Loucy (cell line): ENCODE data around the gene LMBRD2.
A peak's percentile ranks its signal among the peaks of the same experiment; 100 is the strongest.

ENCODE experiments used
- H2AFZ ChIP-seq: fragments of 200-600 bp; sonication (generic); 2 replicates; pipeline ENCODE4 v1.6.0; 2016; ENCODE audit warnings: antibody characterized with exemption, mild to moderate bottlenecking, low read length, moderate library complexity
- H3F3A ChIP-seq: fragments of 200-600 bp; 2 replicates; pipeline ENCODE4 v1.6.0; 2016; ENCODE audit warnings: antibody characterized with exemption, low read depth, mild to moderate bottlenecking
- H3K27me3 ChIP-seq: fragments of 200-600 bp; sonication (generic); 2 replicates; pipeline ENCODE4 v1.6.1; 2014; ENCODE audit warnings: low read length, mild to moderate bottlenecking; ENCODE audit not compliant: insufficient read depth, poor library complexity, severe bottlenecking
- H3K36me3 ChIP-seq: fragments of 200-600 bp; sonication (generic); 2 replicates; pipeline ENCODE4 v1.6.1; 2016; ENCODE audit warnings: low read length; ENCODE audit not compliant: insufficient read depth
- H3K4me1 ChIP-seq: fragments of 200-600 bp; sonication (generic); 2 replicates; pipeline ENCODE4 v1.5.1; 2014; ENCODE audit warnings: low read length, mild to moderate bottlenecking; ENCODE audit not compliant: insufficient read depth, poor library complexity, severe bottlenecking
- H3K4me2 ChIP-seq: fragments of 200-600 bp; sonication (generic); 2 replicates; pipeline ENCODE4 v1.6.0; 2014; ENCODE audit warnings: antibody characterized with exemption, low read length, low read depth, mild to moderate bottlenecking; ENCODE audit not compliant: poor library complexity, severe bottlenecking
- H3K4me3 ChIP-seq: fragments of 200-600 bp; sonication (generic); 2 replicates; pipeline ENCODE4 v1.5.1; 2014; ENCODE audit warnings: low read length, mild to moderate bottlenecking, mixed read lengths; ENCODE audit not compliant: poor library complexity, severe bottlenecking
- H3K79me2 ChIP-seq: fragments of 200-600 bp; sonication (generic); 2 replicates; pipeline ENCODE4 v1.6.1; 2014; ENCODE audit warnings: low read length; ENCODE audit not compliant: insufficient read depth
- H3K9ac ChIP-seq: fragments of 200-600 bp; sonication (generic); 2 replicates; pipeline ENCODE4 v1.6.0; 2014; ENCODE audit warnings: mild to moderate bottlenecking, low read depth, low read length, moderate library complexity; ENCODE audit not compliant: poor library complexity, severe bottlenecking
- H3K9me2 ChIP-seq: fragments of 200-600 bp; sonication (generic); replicated peaks from 2 replicates; pipeline ENCODE4 v1.6.1; 2016; ENCODE audit warnings: low read depth, low read length, mixed read lengths
- H3K9me3 ChIP-seq: fragments of 200-600 bp; sonication (generic); 2 replicates; pipeline ENCODE4 v1.6.1; 2014; ENCODE audit warnings: mild to moderate bottlenecking, antibody characterized with exemption, low read length, low read depth; ENCODE audit not compliant: insufficient read depth
- H4K20me1 ChIP-seq: fragments of 200-600 bp; sonication (generic); 2 replicates; pipeline ENCODE4 v1.6.0; 2014; ENCODE audit warnings: antibody characterized with exemption, low read length, mild to moderate bottlenecking; ENCODE audit not compliant: insufficient read depth, poor library complexity, severe bottlenecking
- EZH2phosphoT487 ChIP-seq: fragments of 200-600 bp; IDR thresholded peaks from 2 replicates; pipeline ENCODE4 v1.6.1; 2018; ENCODE audit warnings: antibody characterized with exemption, mild to moderate bottlenecking, moderate library complexity, borderline replicate concordance
- TF ChIP-seq, protein P1 (sequence below): fragments of 200-600 bp; sonication (generic); conservative IDR thresholded peaks from 2 replicates; pipeline ENCODE4 v1.5.1; 2014; ENCODE audit warnings: mild to moderate bottlenecking, antibody characterized with exemption, low read length

The LMBRD2 gene

DNA sequence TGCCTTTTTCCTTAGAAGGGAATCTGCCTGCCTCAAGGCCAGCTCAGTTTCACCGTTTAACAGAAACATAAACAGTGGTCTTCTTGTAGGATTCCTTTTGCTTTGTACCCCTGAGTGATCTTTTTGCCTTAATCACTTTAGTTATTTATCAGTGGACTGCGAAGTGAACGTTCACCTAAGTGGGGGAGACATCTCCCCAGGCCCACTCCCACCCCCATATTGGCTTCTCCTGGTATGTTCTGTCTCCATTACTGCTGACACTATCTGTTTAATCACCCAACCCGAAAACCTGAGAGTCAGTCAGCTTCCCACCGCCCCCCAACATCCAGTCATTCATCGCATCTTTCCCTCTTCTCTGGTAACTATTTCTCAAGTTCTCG lies 1.6 kb upstream of the LMBRD2 start:
- H3K9me2 ChIP-seq = no peaks in the 10 kb centered on the region
- H3K4me2 ChIP-seq = peak overlapping the region; percentile 91
- peak overlapping the region; percentile 88 for H3K9ac ChIP-seq
- peaks cover 74% of the 10 kb centered on the region for H3K79me2 ChIP-seq
- peak overlapping the region; percentile 85 for H3K4me3 ChIP-seq
- H3K4me1 ChIP-seq = peaks cover 55% of the 10 kb centered on the region
- H2AFZ ChIP-seq = no peak overlapping the region
- no peaks in the 10 kb centered on the region for H3K27me3 ChIP-seq
- peaks cover 3% of the 10 kb centered on the region; the same call in 1 of the 2 replicates for H3K36me3 ChIP-seq
- H3K9me3 ChIP-seq = no peaks in the 10 kb centered on the region
- H3F3A ChIP-seq = no peaks in the 10 kb centered on the region
- H4K20me1 ChIP-seq = peaks cover 32% of the 10 kb centered on the region
- no peak for TF ChIP-seq EZH2phosphoT487
- TF ChIP-seq, protein P1, sequence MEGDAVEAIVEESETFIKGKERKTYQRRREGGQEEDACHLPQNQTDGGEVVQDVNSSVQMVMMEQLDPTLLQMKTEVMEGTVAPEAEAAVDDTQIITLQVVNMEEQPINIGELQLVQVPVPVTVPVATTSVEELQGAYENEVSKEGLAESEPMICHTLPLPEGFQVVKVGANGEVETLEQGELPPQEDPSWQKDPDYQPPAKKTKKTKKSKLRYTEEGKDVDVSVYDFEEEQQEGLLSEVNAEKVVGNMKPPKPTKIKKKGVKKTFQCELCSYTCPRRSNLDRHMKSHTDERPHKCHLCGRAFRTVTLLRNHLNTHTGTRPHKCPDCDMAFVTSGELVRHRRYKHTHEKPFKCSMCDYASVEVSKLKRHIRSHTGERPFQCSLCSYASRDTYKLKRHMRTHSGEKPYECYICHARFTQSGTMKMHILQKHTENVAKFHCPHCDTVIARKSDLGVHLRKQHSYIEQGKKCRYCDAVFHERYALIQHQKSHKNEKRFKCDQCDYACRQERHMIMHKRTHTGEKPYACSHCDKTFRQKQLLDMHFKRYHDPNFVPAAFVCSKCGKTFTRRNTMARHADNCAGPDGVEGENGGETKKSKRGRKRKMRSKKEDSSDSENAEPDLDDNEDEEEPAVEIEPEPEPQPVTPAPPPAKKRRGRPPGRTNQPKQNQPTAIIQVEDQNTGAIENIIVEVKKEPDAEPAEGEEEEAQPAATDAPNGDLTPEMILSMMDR = no peak

DNA sequence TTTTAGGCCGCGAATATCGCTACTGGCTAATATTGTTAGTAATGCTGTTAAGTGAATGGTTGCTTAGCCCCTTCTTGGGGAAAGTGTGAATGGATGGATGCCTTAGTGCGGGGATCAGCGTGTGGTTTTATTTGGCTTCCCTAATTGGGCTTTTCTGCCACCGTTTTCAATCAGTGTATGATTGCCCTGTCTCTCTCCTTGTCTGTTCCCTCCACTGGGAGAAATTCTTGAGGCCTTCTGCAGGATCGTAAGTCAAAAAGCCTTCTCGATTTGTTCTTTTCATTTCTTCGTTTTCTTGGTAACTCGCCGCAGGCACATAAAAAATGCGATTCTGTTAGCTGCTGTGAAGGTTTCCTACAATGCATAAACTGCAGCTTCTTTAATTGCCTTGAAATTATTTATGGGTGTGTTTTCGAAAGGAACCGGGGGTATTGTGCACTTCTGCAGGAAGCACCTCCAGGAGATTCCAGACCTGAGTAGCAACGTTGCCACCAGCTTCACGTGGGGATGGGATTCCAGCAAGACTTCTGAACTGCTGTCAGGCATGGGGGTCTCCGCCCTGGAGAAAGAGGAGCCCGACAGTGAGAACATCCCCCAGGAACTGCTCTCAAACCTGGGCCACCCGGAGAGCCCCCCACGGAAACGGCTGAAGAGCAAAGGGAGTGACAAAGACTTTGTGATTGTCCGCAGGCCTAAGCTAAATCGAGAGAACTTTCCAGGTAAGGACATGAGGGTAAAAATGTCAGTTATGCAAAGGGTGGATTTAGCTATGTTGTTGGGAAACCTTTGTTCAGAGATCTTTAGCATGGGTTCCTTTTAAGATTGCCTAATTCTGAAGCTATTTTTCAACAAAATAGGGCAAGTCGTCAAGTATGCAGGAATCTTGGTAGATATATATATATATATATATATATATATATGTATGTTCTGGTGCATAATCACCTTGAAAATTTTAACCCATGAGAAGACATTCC lies 924 bp upstream of the LMBRD2 start:
- H3K27me3 ChIP-seq = no peaks in the 10 kb centered on the region
- peaks cover 51% of the 10 kb centered on the region for H3K4me1 ChIP-seq
- H3K4me2 ChIP-seq = peak overlapping the region; percentile 91
- no peaks in the 10 kb centered on the region for H3F3A ChIP-seq
- TF ChIP-seq, protein P1 = no peak
- TF ChIP-seq EZH2phosphoT487 = no peak
- H3K9me2 ChIP-seq = no peaks in the 10 kb centered on the region
- H3K9ac ChIP-seq = peak overlapping the region; percentile 88
- H3K79me2 ChIP-seq = peaks cover 71% of the 10 kb centered on the region
- peaks cover 3% of the 10 kb centered on the region; the same call in 1 of the 2 replicates for H3K36me3 ChIP-seq
- H4K20me1 ChIP-seq = peaks cover 25% of the 10 kb centered on the region
- H3K9me3 ChIP-seq = no peaks in the 10 kb centered on the region
- peak overlapping the region; percentile 85 for H3K4me3 ChIP-seq
- H2AFZ ChIP-seq = peak overlapping the region; percentile 88

DNA sequence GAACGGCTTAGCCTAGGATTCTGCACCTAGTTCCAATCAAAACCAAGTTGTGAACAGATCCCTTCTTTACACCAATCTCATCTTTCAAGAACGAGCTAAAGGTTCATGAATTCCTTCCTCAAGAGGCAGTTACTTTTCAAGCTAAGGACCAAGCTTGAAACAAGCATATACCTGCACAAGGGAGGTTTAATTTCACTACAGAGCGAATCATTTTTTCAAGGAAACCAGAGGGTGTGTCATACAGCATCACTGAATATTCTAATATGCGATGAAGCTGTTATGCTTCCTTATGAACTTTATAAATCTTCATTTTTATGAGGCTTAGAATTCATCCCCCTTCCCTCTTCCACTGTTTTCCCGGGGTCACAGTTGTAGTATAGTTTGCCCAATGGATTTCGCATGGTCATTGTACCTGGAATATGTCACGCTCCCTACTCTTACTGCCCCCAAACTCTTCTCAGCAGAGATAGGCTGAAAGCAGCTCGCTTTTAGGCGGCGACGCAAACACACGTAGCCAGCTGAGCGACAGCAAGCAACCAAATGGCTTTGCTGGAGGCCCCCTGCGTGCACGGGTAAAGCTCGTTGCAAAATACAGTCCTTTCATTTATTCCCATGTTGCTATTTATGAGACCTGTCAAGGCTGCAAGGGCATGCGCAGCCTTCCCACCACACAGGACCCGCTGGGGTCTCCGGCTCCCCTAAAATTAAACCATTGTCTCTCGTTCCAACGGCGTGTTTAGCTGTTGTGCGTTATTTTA lies 832 bp downstream of the LMBRD2 start:
- peak overlapping the region; percentile 84 for H2AFZ ChIP-seq

More for the DNA sequence above, 832 bp downstream of the LMBRD2 start:
- H3K9ac ChIP-seq = peak overlapping the region; percentile 82
- no peaks in the 10 kb centered on the region for H3K9me2 ChIP-seq
- no peak for TF ChIP-seq EZH2phosphoT487
- TF ChIP-seq, protein P1 = no peak
- no peaks in the 10 kb centered on the region for H3K27me3 ChIP-seq
- H3K36me3 ChIP-seq = no peaks in the 10 kb centered on the region
- H3K4me2 ChIP-seq = peak overlapping the region; percentile 70
- peaks cover 35% of the 10 kb centered on the region for H3K4me1 ChIP-seq
- H3K79me2 ChIP-seq = peaks cover 60% of the 10 kb centered on the region
- no peaks in the 10 kb centered on the region for H3K9me3 ChIP-seq
- no peaks in the 10 kb centered on the region for H3F3A ChIP-seq
- H4K20me1 ChIP-seq = peaks cover 20% of the 10 kb centered on the region
- peak overlapping the region; percentile 85 for H3K4me3 ChIP-seq
